Adipocyte (in vitro differentiated cells): ENCODE results near the gene DEFB131B.
A peak's percentile ranks its signal among the peaks of the same experiment; 100 is the strongest.
"Not testable (repeated sequence)": the region's sequence is repeated elsewhere in the genome, so short reads cannot be mapped to it uniquely, and the experiment has no call there.

Experiments
- DNase-seq: peaks from one replicate; pipeline ENCODE4 v3.0.0-alpha.2; 2015; ENCODE audit warnings: low read depth
- H3K27me3 ChIP-seq: replicated peaks from 2 replicates; pipeline ENCODE4 v1.7.0; 2013; ENCODE audit warnings: mild to moderate bottlenecking, low read length, moderate library complexity; ENCODE audit not compliant: control insufficient read depth, insufficient read depth
- H3K36me3 ChIP-seq: 2 replicates; pipeline ENCODE4 v1.7.0; 2013; ENCODE audit warnings: low read length, mild to moderate bottlenecking, moderate library complexity; ENCODE audit not compliant: control insufficient read depth, insufficient read depth, severe bottlenecking
- H3K4me1 ChIP-seq: 2 replicates; pipeline ENCODE4 v1.7.0; 2013; ENCODE audit warnings: mild to moderate bottlenecking, low read length, moderate library complexity; ENCODE audit not compliant: control insufficient read depth, insufficient read depth
- H3K4me3 ChIP-seq: 2 replicates; pipeline ENCODE4 v1.7.0; 2013; ENCODE audit warnings: mild to moderate bottlenecking, low read length, moderate library complexity
- H3K9ac ChIP-seq: 2 replicates; pipeline ENCODE4 v1.7.0; 2013; ENCODE audit warnings: mild to moderate bottlenecking, low read length, moderate library complexity
- H3K9me3 ChIP-seq: 2 replicates; pipeline ENCODE4 v1.7.0; 2013; ENCODE audit warnings: mild to moderate bottlenecking, low read length, moderate library complexity; ENCODE audit not compliant: control insufficient read depth

Gene DEFB131B, protein sequence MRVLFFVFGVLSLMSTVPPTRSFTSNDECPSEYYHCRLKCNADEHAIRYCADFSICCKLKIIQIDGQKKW

DNA sequence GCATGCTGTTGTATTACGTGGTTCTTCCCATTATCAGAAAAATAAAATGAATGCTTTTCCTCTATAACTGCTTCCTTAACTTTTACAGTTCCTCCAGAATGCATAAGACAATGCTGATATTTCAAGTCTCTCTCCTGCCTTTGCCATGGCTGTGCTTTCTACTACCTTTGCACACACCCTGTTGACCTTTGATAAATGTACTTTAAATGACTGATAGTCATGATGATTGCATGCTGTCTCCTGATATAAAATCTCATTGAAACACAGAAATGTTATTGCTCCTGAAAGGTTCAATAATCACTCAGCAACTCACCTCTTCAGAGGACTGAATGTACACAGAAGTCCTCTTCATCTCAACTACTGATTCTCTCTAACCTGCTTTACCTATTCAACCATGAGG is at the start of gene DEFB131B:
Gene DEFB131B (plus strand): TSS at position 395 of the 400 bp plus-strand sequence. CDS start 0 bp downstream, at position 395.
- H3K4me3 ChIP-seq, H3K36me3 ChIP-seq, H3K27me3 ChIP-seq, H3K9me3 ChIP-seq, H3K9ac ChIP-seq, DNase-seq, H3K4me1 ChIP-seq: not testable (repeated sequence)

DNA sequence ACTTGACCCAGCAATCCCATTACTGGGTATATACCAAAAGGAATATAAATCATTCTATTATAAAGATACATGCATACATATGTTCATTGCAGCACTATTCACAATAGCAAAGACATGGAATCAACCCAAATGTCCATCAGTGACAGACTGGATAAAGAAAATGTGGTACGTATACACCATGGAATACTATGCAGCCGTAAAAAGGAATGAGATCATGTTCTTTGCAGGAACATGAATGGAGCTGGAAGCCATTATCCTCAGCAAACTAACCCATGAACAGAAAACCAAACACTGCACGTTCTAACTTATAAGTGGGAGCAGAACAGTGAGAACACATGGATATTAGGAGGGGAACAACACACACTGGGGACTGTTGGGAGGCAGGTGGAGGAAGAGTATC is 49.0 kb upstream of the DEFB131B start:
- not testable (repeated sequence) for H3K9me3 ChIP-seq, H3K4me1 ChIP-seq, DNase-seq, H3K36me3 ChIP-seq, H3K4me3 ChIP-seq, H3K9ac ChIP-seq, H3K27me3 ChIP-seq

DNA sequence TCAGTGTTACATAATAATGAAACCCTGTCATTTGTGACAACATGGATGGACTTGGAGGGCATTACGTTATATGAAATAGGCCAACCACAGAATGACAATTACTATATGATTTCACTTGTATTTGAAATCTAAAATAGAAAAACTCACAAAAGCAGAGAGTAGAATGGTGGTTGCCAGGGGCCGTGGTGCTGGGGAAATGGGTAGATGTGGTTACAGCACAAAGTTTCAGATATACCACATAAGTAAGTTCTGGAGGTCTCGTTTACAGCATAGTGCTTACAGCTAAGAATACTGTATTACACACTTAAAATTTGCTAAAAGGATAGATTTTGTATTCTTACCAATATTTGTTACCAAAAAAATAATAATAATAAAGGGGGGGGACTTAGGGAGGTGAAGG is 48.6 kb upstream of the DEFB131B start:
- not testable (repeated sequence) for H3K4me3 ChIP-seq, H3K4me1 ChIP-seq, H3K9me3 ChIP-seq, DNase-seq, H3K36me3 ChIP-seq, H3K9ac ChIP-seq, H3K27me3 ChIP-seq

DNA sequence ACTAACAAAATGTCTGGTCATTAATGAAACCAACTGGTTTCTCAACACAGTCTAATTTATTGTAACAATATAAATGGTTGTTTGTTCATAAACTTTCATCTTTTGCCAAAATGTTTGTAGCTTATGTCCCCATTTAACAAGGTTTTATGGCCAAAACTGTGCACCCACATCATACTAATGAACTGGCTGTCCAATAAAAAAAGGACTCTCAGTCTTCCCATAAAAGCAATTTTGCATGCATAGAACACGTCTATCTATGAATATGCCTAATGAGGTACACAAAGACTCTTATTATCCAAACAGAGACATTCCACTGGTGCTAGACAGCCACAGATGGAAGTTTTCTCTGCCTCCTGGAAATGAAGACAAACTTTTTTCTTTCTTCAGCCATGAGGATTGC is 45.4 kb upstream of the DEFB131B start, which contains the start of gene DEFB108B:
Gene DEFB108B (plus strand): TSS at position 390 of the 400 bp plus-strand sequence. CDS start 0 bp downstream, at position 390.
- not testable (repeated sequence) for H3K4me1 ChIP-seq, DNase-seq, H3K9me3 ChIP-seq, H3K27me3 ChIP-seq, H3K36me3 ChIP-seq, H3K9ac ChIP-seq, H3K4me3 ChIP-seq

DNA sequence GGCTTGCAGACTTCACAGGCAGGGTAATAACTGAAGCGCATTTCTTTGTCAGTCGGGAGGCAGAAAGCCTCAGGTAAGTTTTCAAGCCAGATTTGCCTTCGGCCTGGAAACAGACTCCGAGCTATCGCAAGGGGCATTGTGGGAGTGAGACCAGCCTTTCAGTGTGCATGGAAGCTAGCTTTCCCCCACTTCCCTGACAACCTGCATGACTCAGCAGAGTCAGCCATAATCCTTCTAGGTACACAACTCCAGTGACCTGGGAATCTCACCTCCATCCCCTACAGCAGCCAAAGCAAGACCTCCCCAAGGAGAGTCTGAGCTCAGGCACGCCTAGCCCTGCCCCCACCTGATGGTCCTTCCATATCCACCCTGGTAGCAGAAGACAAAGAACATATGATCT is 35.5 kb upstream of the DEFB131B start:
- DNase-seq, H3K9ac ChIP-seq, H3K27me3 ChIP-seq, H3K4me3 ChIP-seq, H3K9me3 ChIP-seq, H3K36me3 ChIP-seq, H3K4me1 ChIP-seq: not testable (repeated sequence)

DNA sequence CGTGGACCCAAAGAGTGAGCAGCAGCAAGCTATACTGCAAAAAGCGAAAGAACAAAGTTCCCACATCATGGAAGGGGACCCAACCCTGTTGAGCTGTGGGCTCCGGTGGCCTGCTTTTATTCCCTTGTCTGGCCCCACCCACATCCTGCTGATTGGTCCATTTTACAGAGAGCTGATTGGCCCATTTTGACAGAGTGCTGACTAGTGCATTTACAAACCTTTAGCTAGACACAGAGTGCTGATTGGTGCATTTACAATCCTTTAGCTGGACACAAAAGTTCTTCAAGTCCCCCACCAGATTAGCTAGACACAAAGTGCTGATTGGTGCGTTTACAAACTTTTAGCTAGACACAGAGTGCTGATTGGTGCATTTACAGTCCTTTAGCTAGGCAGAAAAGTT is 34.9 kb upstream of the DEFB131B start:
- H3K9ac ChIP-seq, H3K36me3 ChIP-seq, H3K4me1 ChIP-seq, H3K9me3 ChIP-seq, H3K4me3 ChIP-seq, H3K27me3 ChIP-seq, DNase-seq: not testable (repeated sequence)

DNA sequence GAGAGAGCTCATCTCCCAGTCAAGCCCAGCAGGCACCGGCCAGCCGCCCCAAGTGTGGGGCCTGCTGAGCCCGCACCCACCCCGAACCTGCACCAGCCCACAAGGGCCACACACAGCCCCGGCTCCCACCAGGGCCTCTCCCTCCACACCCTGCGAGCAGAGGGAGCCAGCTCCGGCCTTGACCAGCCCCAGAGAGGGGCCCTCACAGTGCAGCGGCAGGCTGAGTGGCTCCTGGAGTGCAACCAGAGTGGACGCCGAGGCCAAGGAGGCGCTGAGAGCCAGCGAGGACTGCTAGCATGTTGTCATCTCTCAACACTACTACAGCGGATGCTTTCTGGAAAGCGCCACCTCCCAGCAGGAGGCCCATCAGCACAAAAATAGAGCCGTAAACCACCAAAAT is 34.4 kb upstream of the DEFB131B start:
- Histone ChIP-seq H3K4me3 (no peak overlapping the region), H3K27me3 (no peaks in the 10 kb centered on the region), H3K36me3 (no peaks in the 10 kb centered on the region), H3K9ac (no peak overlapping the region), H3K9me3 (no peaks in the 10 kb centered on the region), H3K4me1 (no peaks in the 10 kb centered on the region)
- no peak for DNase-seq

DNA sequence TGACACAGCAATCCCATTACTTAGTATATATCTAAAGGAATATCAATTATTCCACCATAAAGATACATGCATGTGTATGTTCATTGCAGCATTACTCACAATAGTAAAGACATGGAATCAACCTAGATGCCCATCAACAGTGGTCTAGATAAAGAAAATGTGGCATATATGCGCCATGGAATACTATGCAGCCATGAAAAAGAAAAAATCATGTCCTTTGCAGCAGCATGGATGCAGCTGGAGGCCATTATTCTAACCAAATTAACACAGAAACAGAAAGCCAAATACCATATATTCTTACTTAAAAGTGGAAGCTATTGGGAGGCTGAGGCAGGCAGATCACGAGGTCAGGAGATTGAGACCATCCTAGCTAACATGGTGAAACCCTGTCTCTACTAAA is 24.4 kb upstream of the DEFB131B start:
- not testable (repeated sequence) for H3K9ac ChIP-seq, H3K36me3 ChIP-seq, H3K27me3 ChIP-seq, H3K9me3 ChIP-seq, H3K4me1 ChIP-seq, H3K4me3 ChIP-seq, DNase-seq

DNA sequence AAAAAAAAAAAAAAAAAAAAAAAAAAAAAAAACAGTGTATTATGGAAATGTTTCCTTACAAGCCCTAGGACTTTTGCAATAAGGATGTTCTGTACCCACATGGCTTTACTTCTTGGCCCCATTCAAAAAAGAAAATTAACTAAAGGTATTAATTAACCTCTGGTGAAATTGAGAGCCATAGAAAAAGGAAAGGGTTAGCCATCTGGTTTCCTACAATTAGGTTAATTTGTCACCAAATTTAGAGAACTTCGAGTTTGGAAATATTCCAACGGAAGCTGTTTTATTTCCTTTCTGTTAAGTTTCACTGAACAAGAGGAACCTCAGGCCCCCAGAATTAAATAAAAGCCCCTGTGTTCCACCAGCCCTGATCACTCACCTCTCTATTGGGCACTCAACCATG is 22.4 kb upstream of the DEFB131B start:
- H3K4me3 ChIP-seq, H3K9me3 ChIP-seq, H3K27me3 ChIP-seq, H3K36me3 ChIP-seq, H3K9ac ChIP-seq, H3K4me1 ChIP-seq, DNase-seq: not testable (repeated sequence)

DNA sequence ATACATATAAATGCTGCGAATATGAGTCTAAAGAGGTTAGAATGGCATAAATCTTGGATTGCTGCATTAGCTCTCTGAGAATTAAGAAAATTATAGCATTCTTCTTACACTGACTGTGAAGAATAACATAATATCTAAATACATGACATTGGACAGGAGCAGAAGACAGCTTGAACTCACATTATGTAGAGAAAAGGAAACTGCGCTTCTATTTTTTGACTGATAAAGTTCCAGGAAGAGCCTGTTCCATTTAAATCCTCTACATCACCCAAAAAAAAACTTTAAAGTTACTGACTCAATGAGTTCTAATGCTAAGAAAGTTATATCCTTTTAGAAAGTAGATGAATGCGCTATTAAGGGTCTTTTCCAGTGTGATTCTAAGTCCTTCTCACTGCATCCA is 17.4 kb upstream of the DEFB131B start:
- not testable (repeated sequence) for H3K27me3 ChIP-seq, H3K36me3 ChIP-seq, H3K9me3 ChIP-seq, DNase-seq, H3K4me3 ChIP-seq, H3K4me1 ChIP-seq, H3K9ac ChIP-seq

DNA sequence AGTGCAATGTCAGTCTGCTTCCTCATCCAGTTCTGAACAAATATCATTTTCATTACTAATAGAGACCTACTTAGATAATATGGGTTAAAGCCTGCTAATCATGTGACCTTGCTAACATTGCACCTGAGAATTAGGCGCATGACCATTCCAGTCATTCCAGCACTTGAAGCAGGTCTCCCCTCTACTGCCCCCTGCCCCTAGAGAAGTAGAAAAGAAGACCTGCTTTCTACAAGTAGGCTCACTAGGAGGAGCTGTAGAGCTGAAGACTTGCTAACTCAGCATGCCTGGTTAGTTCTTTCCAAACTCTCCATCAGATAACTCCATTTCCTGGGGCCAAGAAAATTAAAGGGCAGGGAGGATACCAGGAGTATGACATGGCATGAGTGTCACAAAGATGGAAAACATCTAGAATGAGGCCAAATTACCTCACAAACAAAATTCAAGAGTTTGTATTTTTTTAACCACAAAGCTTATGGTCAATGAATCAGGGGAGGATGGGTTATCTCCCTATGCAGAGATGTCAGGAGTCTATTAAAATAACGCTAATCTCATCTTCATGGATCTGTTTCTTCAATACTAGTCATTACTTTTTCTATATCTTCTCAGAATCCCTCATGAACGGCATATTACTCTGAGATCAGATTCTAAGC is 14.2 kb upstream of the DEFB131B start:
- H3K36me3 ChIP-seq, H3K4me3 ChIP-seq, H3K4me1 ChIP-seq, H3K27me3 ChIP-seq, H3K9me3 ChIP-seq, H3K9ac ChIP-seq: not testable (repeated sequence)
- peak; percentile 69 for DNase-seq

DNA sequence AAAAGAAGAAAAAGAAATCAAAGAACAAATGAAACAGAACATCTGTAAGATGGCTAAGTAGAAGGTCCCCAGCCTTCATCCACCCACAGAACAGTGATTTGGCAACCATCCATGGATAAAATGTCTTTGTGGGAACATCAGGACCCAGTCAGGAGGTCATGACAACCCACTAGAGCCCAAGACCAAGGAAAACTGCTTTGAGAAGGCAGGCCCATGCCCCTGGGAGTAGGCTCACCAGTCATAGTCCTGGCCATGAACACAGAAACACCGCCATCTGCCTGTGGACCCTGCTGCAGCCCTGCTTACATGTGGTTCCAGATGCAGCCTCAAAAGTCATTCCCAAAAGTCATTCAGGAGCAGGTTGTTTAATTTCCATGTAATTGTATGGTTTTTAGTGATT is 11.0 kb upstream of the DEFB131B start:
- H3K36me3 ChIP-seq, H3K4me1 ChIP-seq, H3K27me3 ChIP-seq, H3K9me3 ChIP-seq, DNase-seq, H3K9ac ChIP-seq, H3K4me3 ChIP-seq: not testable (repeated sequence)
